ENCODE data around the gene NEUROD1.

Gene NEUROD1

DNA sequence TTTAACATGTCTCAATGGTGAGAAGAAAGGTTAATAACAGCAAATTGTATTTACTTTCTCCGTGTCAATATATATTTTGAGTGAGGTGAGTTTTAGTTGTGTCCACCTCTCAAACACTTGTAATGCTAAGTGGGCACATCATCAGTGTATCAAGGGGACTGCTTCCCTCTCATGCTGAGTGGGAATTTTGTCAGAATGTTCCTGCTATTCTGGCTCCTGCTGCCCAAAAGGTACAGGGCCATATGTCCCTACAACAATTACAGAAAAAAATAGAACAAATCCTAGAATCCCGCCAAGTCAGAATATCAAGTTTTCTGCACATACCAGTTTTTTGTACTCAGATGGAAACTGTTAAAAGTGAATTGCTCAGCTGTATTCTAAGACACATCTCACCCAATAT is 18.0 kb downstream of the NEUROD1 start:
- no peaks in the 10 kb centered on the region for H3K79me2 ChIP-seq (ENCODE audit: insufficient read depth, low read length)

DNA sequence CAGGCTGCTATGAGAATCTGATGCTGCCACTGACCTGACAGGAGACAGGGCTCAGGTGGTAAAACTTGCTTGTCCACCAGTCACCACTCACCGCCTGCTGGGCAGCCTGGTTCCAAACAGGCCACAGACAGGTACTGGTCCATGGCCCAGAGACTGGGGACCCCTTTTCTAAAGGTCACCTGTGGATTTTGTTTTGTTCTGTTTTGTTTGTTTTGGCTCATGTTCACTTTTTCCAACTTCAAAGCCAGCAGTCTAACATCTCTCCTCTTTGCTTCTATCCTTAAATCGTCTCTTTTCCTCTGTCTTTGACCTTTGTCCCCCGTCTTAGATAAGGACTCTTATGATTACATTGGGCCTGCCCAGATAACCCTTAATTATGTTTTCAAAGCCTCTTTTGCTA is 20.1 kb downstream of the NEUROD1 start:
- ATAC-seq (ENCODE audit: insufficient read depth, low read depth) (no peak), DNase-seq (no peak)
- TF ChIP-seq EZH2 (IDR thresholded peaks at IDR 0.05; ENCODE audit: borderline replicate concordance, low read depth, low read length, severe bottlenecking): no peak
- TF ChIP-seq, protein P1, sequence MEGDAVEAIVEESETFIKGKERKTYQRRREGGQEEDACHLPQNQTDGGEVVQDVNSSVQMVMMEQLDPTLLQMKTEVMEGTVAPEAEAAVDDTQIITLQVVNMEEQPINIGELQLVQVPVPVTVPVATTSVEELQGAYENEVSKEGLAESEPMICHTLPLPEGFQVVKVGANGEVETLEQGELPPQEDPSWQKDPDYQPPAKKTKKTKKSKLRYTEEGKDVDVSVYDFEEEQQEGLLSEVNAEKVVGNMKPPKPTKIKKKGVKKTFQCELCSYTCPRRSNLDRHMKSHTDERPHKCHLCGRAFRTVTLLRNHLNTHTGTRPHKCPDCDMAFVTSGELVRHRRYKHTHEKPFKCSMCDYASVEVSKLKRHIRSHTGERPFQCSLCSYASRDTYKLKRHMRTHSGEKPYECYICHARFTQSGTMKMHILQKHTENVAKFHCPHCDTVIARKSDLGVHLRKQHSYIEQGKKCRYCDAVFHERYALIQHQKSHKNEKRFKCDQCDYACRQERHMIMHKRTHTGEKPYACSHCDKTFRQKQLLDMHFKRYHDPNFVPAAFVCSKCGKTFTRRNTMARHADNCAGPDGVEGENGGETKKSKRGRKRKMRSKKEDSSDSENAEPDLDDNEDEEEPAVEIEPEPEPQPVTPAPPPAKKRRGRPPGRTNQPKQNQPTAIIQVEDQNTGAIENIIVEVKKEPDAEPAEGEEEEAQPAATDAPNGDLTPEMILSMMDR (IDR thresholded peaks at IDR 0.05; ENCODE audit: borderline replicate concordance, extremely low read depth, low read length, poor library complexity, severe bottlenecking): no peak
- Histone ChIP-seq H3K27me3 (ENCODE audit: insufficient read depth, low read length, poor library complexity) (no peaks in the 10 kb centered on the region), H3K4me2 (ENCODE audit: insufficient read depth, low read length) (no peak overlapping the region), H3K9me3 (ENCODE audit: insufficient read depth, low read length, severe bottlenecking) (no peaks in the 10 kb centered on the region), H3K79me2 (ENCODE audit: insufficient read depth, low read length) (no peaks in the 10 kb centered on the region), H3K27ac (ENCODE audit: low read length) (no peak overlapping the region), H3K4me3 (ENCODE audit: low read depth in 1 of 2, low read length in 2 of 2) (no peak overlapping the region), H3K4me1 (ENCODE audit: insufficient read depth, low read length) (no peaks in the 10 kb centered on the region), H3K36me3 (ENCODE audit: insufficient read depth, low read length) (no peaks in the 10 kb centered on the region), H3K9ac (ENCODE audit: low read depth, low read length) (no peak overlapping the region), H2AFZ (ENCODE audit: low read depth, low read length) (no peak overlapping the region), H4K20me1 (ENCODE audit: insufficient read depth, low read length) (no peaks in the 10 kb centered on the region)

More for the DNA sequence above, 18.0 kb downstream of the NEUROD1 start:
- H4K20me1 ChIP-seq (ENCODE audit: insufficient read depth, low read length): no peaks in the 10 kb centered on the region
- H2AFZ ChIP-seq (ENCODE audit: low read depth, low read length): no peak overlapping the region
- H3K36me3 ChIP-seq (ENCODE audit: insufficient read depth, low read length): no peaks in the 10 kb centered on the region
- no peaks in the 10 kb centered on the region for H3K27me3 ChIP-seq (ENCODE audit: insufficient read depth, low read length, poor library complexity)
- no peak overlapping the region for H3K4me2 ChIP-seq (ENCODE audit: insufficient read depth, low read length)
- ATAC-seq (ENCODE audit: insufficient read depth, low read depth): no peak
- no peak overlapping the region for H3K9ac ChIP-seq (ENCODE audit: low read depth, low read length)
- no peak overlapping the region for H3K4me3 ChIP-seq (ENCODE audit: low read depth in 1 of 2, low read length in 2 of 2)
- no peak for TF ChIP-seq EZH2 (IDR thresholded peaks at IDR 0.05; ENCODE audit: borderline replicate concordance, low read depth, low read length, severe bottlenecking)
- TF ChIP-seq, protein P1 (IDR thresholded peaks at IDR 0.05; ENCODE audit: borderline replicate concordance, extremely low read depth, low read length, poor library complexity, severe bottlenecking): no peak
- H3K4me1 ChIP-seq (ENCODE audit: insufficient read depth, low read length): no peaks in the 10 kb centered on the region
- no peak overlapping the region for H3K27ac ChIP-seq (ENCODE audit: low read length)
- no peaks in the 10 kb centered on the region for H3K9me3 ChIP-seq (ENCODE audit: insufficient read depth, low read length, severe bottlenecking)
- no peak for DNase-seq

DNA sequence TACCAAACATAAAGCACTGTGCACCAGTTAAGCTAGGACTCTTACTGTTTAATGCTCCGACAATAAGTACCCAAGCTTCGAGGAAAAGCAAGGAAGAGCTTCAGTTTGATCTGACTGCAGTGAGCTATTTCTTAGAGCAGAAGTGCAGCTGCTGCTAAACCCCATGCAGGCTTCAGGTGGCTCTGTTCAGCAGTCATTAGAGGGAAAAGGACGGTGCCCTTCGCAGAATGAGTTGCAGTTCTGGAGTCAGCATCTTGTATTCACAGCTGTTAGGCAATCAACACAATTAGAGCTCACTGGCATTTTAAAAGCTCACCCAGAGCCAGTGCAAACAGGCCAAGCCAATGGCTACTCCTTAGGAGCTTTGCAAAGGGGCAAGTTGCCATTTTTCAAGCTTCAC is 21.9 kb downstream of the NEUROD1 start:
- Histone ChIP-seq H2AFZ (ENCODE audit: low read depth, low read length) (no peak overlapping the region), H3K4me2 (ENCODE audit: insufficient read depth, low read length) (no peak overlapping the region)

More for the DNA sequence above, 21.9 kb downstream of the NEUROD1 start:
- Histone ChIP-seq H3K4me1 (ENCODE audit: insufficient read depth, low read length) (no peaks in the 10 kb centered on the region), H3K79me2 (ENCODE audit: insufficient read depth, low read length) (no peaks in the 10 kb centered on the region), H3K27ac (ENCODE audit: low read length) (no peak overlapping the region), H3K4me3 (ENCODE audit: low read depth in 1 of 2, low read length in 2 of 2) (no peak overlapping the region), H3K9ac (ENCODE audit: low read depth, low read length) (no peak overlapping the region), H3K9me3 (ENCODE audit: insufficient read depth, low read length, severe bottlenecking) (no peaks in the 10 kb centered on the region), H4K20me1 (ENCODE audit: insufficient read depth, low read length) (no peaks in the 10 kb centered on the region), H3K36me3 (ENCODE audit: insufficient read depth, low read length) (no peaks in the 10 kb centered on the region), H3K27me3 (ENCODE audit: insufficient read depth, low read length, poor library complexity) (no peaks in the 10 kb centered on the region)
- TF ChIP-seq, protein P1 (IDR thresholded peaks at IDR 0.05; ENCODE audit: borderline replicate concordance, extremely low read depth, low read length, poor library complexity, severe bottlenecking): no peak
- no peak for TF ChIP-seq EZH2 (IDR thresholded peaks at IDR 0.05; ENCODE audit: borderline replicate concordance, low read depth, low read length, severe bottlenecking)
- ATAC-seq (ENCODE audit: insufficient read depth, low read depth): no peak
- no peak for DNase-seq

Measured in DND-41 (cell line).